ENCODE results near the gene FREM2. TPM values are rescaled to one million over a fixed set of nuclear protein-coding genes. Genes with fewer than 3 reads are reported as not detected.
A peak's percentile ranks its signal among the peaks of the same experiment; 100 is the strongest.

Gene FREM2, protein sequence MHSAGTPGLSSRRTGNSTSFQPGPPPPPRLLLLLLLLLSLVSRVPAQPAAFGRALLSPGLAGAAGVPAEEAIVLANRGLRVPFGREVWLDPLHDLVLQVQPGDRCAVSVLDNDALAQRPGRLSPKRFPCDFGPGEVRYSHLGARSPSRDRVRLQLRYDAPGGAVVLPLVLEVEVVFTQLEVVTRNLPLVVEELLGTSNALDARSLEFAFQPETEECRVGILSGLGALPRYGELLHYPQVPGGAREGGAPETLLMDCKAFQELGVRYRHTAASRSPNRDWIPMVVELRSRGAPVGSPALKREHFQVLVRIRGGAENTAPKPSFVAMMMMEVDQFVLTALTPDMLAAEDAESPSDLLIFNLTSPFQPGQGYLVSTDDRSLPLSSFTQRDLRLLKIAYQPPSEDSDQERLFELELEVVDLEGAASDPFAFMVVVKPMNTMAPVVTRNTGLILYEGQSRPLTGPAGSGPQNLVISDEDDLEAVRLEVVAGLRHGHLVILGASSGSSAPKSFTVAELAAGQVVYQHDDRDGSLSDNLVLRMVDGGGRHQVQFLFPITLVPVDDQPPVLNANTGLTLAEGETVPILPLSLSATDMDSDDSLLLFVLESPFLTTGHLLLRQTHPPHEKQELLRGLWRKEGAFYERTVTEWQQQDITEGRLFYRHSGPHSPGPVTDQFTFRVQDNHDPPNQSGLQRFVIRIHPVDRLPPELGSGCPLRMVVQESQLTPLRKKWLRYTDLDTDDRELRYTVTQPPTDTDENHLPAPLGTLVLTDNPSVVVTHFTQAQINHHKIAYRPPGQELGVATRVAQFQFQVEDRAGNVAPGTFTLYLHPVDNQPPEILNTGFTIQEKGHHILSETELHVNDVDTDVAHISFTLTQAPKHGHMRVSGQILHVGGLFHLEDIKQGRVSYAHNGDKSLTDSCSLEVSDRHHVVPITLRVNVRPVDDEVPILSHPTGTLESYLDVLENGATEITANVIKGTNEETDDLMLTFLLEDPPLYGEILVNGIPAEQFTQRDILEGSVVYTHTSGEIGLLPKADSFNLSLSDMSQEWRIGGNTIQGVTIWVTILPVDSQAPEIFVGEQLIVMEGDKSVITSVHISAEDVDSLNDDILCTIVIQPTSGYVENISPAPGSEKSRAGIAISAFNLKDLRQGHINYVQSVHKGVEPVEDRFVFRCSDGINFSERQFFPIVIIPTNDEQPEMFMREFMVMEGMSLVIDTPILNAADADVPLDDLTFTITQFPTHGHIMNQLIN (N-terminal part only)
- 0.46 and 0.51 TPM in 2 replicates for total RNA-seq (2014; rRNA removed; shearing (Covaris generic))

DNA sequence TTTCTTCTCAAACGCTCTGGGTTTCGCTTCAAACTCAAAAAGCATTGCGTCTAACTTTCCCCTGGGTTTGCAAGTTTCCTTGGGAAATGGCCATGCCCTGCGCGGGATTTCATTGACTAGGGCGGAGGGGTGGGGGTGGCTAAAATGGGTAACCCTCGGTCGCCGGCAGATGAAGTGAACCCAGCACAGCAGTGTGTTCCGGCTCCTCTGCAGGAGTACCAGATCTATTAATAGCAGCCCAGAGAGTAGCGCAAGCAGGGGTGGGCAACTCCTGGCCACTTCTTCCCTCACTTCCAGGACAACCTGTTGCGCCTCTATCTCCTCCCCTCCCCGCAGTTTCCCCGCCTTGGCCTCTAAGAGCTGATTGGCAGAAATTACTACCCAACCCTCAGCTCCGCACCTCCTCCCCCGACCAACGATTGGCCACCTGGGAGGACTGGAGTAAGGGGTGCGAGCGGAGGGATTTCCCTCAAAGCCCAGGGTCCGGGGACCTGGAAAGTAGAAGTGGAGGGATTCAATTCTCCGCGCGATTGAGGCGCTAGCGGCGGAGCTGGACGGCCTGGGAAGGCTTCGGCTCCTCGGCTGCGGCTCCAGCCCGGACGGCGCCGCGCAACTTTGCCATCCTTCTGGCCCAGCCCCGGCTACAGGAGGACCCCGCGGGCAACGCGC, at the start of gene FREM2:
TSS of gene FREM2 (plus strand) at position 501 of the 669 bp plus-strand sequence. CDS start 268 bp downstream, outside the sequence.
- DNase-seq (ENCODE audit: low spot score): peak; percentile 58

DNA sequence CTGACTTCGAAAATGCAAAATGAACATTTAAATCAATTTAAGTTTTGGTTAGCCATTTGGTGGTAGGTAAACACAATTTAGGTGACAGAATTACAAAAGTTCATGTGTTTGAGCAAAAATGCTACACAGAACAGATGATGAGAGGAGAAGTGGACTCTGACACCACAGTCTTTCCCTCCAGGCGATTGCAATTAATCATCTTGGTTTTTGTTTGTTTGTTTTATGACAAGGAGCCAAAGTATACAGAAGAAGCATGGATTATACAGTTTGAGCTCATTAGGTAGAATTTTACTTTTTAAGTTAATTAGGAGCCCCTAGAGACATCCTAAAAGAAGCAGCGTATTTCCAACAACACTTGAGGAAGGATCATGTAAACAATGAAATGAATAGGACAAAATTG, 49.3 kb upstream of the FREM2 start:
- DNase-seq (ENCODE audit: low spot score): no peak

DNA sequence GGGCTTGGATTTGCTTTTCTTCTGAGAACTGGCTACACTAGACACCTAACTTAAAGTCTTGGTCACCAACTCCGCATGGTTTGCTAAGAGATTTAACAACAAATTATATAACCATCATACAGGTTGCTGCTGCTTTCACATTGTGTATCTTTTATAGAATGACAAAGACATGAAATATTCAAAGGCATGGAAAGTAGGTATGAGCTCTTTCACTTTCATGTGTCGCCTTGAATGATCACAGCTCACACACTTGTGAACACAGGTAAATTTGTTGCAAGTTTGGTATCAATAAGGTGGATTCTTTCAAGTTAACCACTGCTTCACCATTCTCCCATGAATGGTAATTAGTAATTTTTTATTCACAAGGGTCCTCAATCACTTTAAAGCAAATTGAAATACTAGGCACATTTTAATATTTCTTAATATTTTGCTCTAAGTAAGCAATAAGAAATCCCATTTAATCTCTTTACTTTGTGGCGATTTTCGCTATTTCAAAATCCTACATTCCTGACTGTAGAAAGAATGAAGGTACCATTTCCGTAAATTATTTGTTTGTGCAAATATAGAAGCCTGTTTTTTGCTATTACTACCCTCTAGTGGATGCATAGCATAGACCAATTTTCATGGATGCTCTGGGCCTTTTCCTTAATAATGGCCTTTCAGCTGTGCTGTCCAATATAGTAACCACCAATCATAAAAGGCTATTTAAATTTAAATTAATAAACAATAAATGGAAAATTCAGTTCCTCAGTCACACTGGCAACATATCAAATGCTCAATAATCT, 45.5 kb upstream of the FREM2 start:
- no peak for DNase-seq (ENCODE audit: low spot score)

DNA sequence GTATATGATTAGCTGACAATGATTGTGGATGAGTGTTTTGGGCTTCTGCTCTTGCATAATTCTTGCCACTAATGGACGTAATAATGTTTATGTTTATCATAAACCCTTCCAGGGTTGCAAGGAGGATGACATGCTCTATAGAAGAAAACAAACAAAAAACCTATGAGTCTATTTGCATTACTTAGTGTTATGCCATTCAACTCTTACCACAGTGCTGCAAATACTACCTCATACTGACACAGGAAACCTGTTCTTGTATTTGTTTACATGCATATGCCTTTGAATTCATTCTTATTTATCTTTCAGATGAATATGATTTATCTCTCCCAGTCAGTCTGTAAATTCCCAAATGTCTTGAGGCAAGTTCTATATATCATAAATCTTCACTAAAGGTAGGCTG, 39.6 kb upstream of the FREM2 start:
- DNase-seq (ENCODE audit: low spot score): no peak

DNA sequence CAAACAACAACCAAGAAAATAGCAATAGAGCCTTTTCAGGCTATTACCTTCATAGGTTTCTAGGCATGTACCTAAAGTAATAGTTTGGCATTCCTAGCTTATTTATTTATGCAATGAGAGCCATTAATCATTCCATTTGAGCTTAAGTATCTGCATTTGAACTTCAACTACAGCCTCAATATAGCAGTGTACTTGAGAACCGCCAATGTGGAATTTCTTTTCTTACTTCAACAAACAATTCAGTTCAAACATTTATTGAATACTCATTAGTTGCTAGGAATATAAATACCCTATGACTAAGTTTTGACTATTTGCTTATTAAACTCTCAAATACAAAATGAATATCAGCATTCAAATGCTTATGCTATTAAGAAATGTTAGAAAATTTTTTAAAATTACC, 38.0 kb upstream of the FREM2 start:
- no peak for DNase-seq (ENCODE audit: low spot score)

DNA sequence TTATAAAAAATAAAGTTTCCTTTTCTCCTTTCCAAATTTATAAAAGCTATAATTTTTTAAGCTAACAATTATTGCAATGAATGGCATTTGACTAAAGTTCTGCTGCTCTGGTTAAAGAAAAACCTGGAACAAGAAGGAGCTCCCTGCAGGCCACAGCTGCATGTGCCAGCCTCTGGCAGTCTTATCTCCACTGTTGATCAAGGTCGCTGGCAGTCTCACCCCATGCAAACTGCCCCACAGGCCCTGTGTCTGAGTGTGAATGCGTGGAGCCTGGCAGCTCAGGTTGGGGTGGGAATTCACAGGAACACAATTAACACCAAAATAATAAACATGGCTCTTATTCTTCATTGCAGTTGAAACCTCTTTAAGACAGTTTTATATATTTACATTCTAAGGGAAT, 30.2 kb upstream of the FREM2 start:
- no peak for DNase-seq (ENCODE audit: low spot score)

DNA sequence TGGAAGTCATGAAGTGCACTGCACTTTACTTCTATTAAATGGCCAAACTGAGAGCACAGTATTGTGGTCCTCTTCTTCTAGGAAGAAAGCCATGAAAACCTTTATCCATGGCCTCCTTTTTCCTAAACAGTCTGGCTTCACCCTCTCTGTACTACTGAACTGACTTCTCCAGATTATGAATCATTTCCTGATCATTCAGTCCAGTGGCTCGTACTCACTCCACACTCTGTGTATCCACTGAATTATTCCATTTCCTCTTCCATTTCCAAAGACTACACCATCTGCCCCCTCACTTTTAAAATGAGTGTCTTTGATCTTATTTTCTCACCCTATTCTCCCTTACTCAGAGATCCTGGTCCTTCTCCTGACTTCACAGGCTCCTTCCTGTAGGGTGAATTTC, 29.7 kb upstream of the FREM2 start:
- no peak for DNase-seq (ENCODE audit: low spot score)

DNA sequence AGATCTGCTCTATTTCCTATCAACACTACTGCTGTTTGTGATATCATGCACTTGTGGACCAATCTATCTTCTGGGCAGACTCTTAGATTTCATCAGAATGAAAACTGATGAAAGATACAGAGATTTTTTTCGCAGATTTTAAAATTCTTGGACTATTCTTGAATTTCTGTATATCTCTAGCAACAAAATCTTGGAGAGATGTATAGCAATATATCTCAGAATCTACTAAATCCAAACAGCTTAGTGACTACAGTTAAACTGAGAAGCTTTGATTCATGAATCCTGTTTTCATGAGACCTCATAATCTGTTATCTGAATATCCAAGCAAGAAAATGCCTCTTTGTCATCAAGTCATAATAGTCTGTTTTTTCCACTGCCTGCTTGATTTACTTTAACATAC, 28.0 kb upstream of the FREM2 start:
- no peak for DNase-seq (ENCODE audit: low spot score)

DNA sequence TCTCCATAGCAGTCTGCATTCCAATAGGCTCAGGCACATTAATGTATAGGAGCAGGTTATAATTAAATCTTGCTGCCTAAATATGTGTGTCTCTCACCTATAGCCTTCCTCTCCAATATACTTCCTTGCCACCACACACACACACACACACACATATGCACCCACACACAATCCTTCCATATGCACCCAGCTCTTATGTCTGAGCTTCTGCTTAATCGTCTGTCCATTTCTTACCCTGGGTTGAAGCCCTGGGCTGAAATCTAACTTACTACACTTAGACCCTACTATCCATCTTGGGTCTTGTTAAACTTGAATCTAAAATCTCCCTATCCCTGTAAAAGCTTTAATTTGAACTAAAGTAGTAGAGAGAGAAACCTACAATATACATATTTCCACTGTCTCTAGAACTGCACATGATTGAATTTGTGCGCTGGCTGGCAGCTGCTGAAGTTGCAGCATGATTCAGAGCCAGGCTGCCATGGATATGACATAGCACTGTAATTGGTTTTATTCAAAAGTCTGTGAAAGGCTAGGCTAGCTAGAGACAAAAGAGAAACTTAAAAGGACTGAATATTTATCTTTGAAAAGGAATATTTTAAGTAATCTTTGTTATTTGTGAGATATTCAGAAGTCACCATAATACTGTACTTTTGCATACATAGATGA, 25.7 kb upstream of the FREM2 start:
- no peak for DNase-seq (ENCODE audit: low spot score)

DNA sequence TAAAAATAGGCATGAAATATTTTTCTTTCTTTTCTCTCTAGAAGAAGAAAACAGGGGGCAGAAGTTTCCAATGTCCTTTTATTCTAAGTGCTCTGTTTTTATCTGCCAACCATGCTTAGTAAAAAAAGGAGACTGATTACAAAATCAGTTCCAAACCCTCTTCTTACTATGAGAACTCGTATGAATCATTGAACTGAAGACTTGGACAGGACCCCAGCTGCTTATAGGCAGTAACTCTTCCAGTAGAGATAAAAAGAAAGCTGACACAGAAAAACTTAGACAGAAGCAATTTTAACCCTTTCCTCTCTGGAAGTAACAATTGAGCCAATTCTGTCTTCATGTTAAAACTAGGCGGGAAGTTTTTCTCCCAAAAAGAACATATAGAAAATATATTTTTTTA, 24.5 kb upstream of the FREM2 start:
- DNase-seq (ENCODE audit: low spot score): no peak

DNA sequence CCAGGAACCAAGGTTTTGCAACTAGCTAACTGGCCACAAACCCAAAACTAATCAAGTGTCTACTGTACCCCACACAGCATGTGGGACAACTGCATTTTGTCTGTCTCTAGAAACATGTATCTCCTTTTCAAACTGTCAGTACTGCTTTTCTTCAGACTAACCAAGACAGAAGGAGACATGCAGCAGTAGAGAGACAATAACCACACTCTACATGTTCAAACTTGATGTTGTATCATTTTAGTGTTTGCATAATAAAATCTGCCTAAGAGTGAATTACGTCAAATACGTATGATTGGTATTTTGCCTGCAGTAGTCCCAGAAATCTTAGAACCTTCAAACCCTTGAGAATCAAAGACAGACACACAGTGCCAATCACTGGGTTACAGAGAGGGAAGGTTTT, 22.0 kb upstream of the FREM2 start:
- DNase-seq (ENCODE audit: low spot score): no peak

DNA sequence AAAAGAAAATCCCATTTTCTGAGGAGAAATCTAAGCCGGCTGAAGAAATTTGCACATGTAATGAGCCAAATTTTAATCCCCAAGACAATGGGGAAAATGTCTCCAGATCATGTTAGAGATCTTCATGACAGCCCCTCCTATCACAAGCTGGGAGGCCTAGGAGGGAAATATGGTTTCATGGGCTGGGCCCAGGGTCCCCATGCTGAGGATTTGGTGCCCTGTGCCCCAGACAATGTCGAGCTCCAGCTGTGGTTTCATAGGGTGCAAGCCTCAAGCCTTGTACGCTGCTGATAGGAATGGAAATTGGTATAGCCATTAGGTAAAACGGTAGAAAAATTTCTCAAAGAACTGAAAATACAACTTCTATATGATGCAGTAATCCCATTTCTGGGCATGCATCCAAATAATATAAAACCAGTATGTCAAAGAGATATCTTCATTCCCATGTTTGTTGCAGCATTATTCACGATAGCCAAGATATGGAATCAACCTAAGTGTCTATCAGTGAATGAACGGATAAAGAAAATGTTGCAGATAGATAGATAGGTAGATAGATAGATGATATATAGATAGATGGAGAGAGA, 19.3 kb upstream of the FREM2 start:
- no peak for DNase-seq (ENCODE audit: low spot score)

DNA sequence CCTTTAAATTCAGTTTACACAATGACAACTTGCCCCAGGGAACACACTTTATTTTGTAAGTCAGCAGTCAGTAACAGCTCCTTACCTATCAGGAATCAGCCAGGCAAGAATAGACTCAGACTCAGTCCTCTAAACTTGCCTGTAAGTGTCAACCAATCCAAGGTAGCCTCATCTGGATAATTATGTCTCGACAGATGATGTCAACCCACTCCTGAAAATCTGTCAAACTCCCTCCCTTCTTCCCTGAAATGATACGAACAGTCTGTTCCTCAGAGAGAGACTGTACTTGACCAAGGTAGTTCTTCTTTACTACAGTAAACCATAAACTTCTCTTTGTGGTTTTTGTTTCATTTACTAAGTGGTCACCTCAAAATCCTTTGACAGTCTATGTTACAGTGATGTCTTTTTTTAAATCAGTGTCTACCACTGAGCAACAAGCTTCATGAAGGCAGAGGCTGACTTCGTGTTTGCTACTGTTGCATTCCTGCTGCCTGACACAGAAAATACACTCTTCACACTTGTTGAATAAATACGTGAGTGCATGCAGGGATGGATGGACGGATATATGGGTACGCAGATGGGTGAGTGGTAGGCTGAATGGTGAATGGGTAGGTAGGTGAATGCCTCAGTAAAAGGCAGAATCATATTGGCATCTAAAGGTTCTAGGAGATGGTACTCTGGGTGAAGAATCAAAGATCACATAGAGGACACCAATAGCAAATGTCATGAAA, 17.5 kb upstream of the FREM2 start:
- no peak for DNase-seq (ENCODE audit: low spot score)

DNA sequence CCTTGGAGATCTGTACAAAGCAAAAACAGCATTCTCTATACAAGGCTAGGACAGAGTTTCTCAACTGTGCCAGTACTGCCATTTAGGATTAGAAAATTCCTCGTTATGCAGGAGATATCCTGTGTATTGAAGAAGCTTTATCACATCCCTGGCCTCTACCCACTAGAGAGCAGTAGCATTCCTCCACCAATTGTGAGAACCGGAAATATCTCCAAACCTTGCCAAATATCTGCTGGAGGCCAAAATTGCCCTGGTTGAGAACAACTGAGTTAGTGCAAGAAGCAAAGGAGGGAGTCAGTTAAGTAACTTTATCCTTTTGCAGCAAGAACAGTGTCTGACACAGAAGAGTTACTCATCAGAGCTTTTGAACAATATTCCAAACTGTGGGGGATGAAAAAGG, 16.2 kb upstream of the FREM2 start:
- no peak for DNase-seq (ENCODE audit: low spot score)

DNA sequence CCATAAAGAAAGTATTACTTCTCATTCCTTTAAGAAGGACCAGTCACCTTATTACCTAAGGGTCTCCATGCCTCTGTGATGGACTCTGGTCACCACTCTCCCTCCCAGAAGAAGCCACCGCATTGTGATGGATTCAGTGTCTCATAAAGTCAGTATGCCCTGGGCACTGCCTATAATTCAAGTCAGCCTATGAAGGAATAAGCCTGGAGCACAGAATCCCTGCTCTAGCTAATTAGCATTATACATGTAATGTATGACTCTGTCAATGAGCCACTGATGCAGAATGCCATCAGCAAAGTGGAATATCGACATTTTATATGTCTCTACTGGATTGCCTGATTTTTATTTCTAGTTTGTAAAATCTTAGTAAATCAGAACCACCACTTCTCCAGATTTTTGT, 14.9 kb upstream of the FREM2 start:
- no peak for DNase-seq (ENCODE audit: low spot score)

DNA sequence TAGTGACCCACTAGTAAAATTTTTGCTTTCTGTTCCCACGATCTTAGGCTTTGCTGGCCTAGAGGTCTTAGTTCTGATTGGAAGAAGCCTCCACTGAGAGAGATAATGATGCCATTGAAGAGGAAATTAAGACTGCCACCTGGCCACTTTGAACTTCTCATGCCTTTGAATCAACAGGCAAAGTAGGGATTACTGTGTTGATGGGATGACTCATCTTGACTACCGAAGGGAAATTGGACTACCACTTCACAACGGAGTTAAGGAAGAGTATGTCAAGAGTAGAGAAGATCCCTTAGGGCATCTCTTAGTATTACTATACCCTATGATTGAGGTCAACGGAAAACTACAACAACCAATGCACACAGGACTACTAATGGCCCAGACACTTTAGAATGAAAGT, 12.7 kb upstream of the FREM2 start:
- no peak for DNase-seq (ENCODE audit: low spot score)

DNA sequence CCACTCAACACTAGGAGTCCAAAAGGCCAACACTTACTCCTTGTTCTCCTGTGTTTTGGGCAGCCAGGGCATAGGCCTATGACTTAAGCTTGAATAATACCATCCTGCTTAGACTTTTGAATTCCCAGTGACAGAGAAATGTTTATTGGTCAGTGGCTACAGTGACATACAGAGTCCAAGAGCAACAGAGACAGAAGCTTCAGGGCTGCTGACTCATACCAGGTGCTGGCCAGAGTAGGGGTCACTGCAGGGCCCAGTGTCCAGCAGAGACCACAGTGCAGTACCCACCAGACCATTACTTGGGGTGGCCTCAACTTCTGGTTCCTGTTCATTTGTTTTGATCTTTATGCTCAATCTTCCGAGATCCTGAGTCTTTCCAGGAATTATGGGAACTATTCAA, 6.0 kb upstream of the FREM2 start:
- no peak for DNase-seq (ENCODE audit: low spot score)

DNA sequence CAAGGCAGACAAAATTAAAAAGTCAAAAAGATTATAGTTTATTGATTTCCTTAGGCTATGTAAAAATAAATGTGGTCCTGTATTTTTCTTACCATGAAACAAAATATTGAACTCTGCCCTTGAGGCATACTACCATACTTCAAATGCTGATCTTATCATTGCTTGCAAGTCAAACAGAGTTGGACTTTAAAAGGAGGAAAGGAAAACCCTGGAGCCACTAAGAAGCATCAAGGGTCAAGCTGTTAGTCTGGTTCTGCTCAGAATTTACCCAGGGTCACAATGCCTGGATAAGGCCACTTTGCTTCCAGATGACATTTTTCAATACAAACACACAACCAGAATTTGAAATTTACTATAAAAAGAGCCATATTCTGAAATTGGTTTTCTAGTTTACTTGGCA, 2.2 kb upstream of the FREM2 start:
- DNase-seq (ENCODE audit: low spot score): no peak

DNA sequence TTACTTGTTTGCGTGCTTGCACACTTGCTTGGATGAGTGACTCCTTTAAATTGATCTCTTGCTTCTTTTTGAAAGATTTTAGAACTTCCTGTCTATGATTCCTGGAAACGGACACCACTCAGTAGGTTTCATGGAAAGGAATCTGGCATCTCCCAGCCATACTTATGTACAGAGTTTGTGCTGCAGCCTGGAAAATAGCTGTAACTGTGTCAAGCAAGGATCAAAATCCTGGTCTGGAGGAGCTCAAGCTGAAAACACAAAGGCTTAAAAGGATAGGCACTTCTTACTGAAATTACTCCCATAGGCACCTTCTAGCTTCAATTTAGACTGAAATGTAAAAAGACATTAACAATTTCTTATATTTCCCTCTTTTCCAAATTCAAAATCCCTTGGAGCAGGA, 1.4 kb upstream of the FREM2 start:
- no peak for DNase-seq (ENCODE audit: low spot score)
